Common myeloid progenitor, CD34-positive (primary cell): ENCODE measurements around the gene CSMD2.

ENCODE experiments used
- CTCF ChIA-PET: fragments of 350-600 bp; sonication (Branson Sonifier 250); formaldehyde crosslinking; loops from one replicate; lab custom pipeline; 2021; ENCODE audit warnings: antibody characterized with exemption; lab: Charles Lee
- POLR2A ChIA-PET: fragments of 350-600 bp; sonication (Branson Sonifier 250); formaldehyde crosslinking; loops from one replicate; lab custom pipeline; 2021; ENCODE audit warnings: antibody characterized with exemption; lab: Charles Lee
- DNase-seq, 3 donors: peaks; one replicate each; pipeline versions ENCODE4 v3.0.0 to v3.0.0-alpha.2; 2013
- H3K27ac ChIP-seq, 2 experiments: 1 replicate in 1 of 2; 2 replicates in 1 of 2; pipeline ENCODE4 v1.7.0; 2013; ENCODE audit warnings: inconsistent platforms in 2 of 2, low read length in 2 of 2, mild to moderate bottlenecking in 2 of 2, low read depth in 1 of 2, moderate library complexity in 1 of 2; ENCODE audit not compliant: severe bottlenecking in 2 of 2, insufficient read depth in 1 of 2, poor library complexity in 1 of 2
- H3K27me3 ChIP-seq, 5 experiments: replicated peaks in 2 of 5; 1 replicate in 3 of 5; 2 replicates in 2 of 5; pipeline versions ENCODE4 v1.6.1 to v1.7.0; 2013; ENCODE audit warnings: low read length in 4 of 5, mild to moderate bottlenecking in 2 of 5, moderate library complexity in 2 of 5, inconsistent platforms in 1 of 5; ENCODE audit not compliant: insufficient read depth in 5 of 5, control insufficient read depth in 4 of 5
- H3K36me3 ChIP-seq, 4 experiments: 1 replicate in 2 of 4; 2 replicates in 2 of 4; pipeline versions ENCODE4 v1.6.1 to v1.7.0; 2013; ENCODE audit warnings: low read length in 3 of 4, control low read depth in 1 of 4, mild to moderate bottlenecking in 1 of 4; ENCODE audit not compliant: control insufficient read depth in 4 of 4, insufficient read depth in 4 of 4
- H3K4me1 ChIP-seq, 4 experiments: 1 replicate in 3 of 4; 2 replicates in 1 of 4; pipeline versions ENCODE4 v1.6.1 to v1.7.1; 2013; ENCODE audit warnings: low read length in 3 of 4, mild to moderate bottlenecking in 3 of 4, control low read depth in 1 of 4, inconsistent platforms in 1 of 4, moderate library complexity in 1 of 4; ENCODE audit not compliant: control insufficient read depth in 4 of 4, insufficient read depth in 4 of 4; ENCODE audit errors: control extremely low read depth in 1 of 4
- H3K4me3 ChIP-seq, 7 experiments: 1 replicate in 4 of 7; 2 replicates in 3 of 7; pipeline versions ENCODE4 v1.5.1 to v1.7.0; 2013; ENCODE audit warnings: mild to moderate bottlenecking in 7 of 7, low read length in 6 of 7, moderate library complexity in 6 of 7, inconsistent platforms in 2 of 7, low read depth in 2 of 7, control low read depth in 1 of 7; ENCODE audit not compliant: insufficient read depth in 4 of 7, control insufficient read depth in 1 of 7; ENCODE audit errors: extremely low read depth in 1 of 7
- H3K9me3 ChIP-seq, 5 experiments: 1 replicate in 4 of 5; 2 replicates in 1 of 5; pipeline versions ENCODE4 v1.6.1 to v1.7.1; 2013; ENCODE audit warnings: low read length in 4 of 5, mild to moderate bottlenecking in 2 of 5, inconsistent platforms in 1 of 5, low read depth in 1 of 5, moderate library complexity in 1 of 5; ENCODE audit not compliant: control insufficient read depth in 4 of 5, insufficient read depth in 2 of 5; ENCODE audit errors: control extremely low read depth in 1 of 5
- WGBS: methylation state at CpG from one replicate; pipeline ENCODE4 v1.1.5; 2013; ENCODE audit not compliant: insufficient coverage; 5-methylcytosine and 5-hydroxymethylcytosine counted together

CSMD2 gene

DNA sequence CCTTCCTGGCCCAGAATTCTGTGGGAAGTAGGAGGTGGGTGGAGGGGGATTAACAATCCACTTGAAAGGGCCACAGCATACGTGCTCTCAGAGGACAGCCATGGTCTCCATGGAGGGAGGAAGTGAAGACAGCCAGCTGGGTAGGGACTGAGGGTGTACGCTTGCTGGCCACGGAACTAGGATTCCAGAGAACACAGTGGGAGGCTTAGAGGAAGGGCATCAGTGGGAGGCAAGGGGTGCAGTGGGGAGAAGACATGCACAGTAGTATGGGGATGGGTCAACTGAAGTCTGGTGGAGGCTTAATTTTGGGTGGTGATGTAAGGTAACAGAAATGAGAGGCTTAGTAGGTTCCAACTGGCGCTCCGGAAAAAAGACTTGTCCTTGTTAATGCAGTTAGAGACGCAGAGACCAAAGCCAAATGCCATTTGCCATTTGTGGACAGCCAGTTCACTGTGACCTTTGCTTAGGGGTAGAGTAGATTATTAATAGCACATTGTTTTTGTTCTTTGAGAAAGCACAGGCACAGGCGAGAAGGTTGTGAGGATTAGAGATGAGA is 589.6 kb downstream of the CSMD2 start:
- 98% methylated on average over 6 of the region's 7 CpGs for WGBS

DNA sequence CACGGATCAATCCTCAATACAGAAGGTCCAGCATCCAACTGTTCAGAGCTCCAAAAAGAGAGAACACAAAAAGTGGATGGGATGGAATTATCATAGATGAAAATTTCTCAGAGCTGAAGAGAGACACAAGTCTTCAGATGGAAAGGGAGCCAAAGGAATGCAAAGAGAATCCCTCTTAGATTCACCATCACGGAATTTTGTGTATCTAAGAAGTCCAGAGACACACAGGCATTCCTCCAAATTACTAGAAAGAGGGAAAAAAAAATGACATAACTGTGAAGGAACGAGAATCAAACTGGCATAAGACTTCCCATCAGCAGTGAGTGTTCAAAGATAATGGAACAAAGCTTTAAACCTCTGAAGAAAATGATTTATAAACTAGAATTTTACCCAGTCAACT is 591.4 kb downstream of the CSMD2 start:
- Histone ChIP-seq H3K4me3 (no peak overlapping the region), H3K4me1 (peaks cover 0 to 6% (median 3%) of the 10 kb centered on the region in 4 experiments), H3K36me3 (no peaks in the 10 kb centered on the region), H3K9me3 (peaks cover 0 to 4% (median 0%) of the 10 kb centered on the region in 5 experiments), H3K27me3 (no peaks in the 10 kb centered on the region), H3K27ac (no peak overlapping the region)
- ChIA-PET CTCF (no interaction called here), POLR2A (no interaction called here)
- 92% methylated on average over 2 of the region's 3 CpGs for WGBS
- DNase-seq, result no peak

More for the DNA sequence above, 589.6 kb downstream of the CSMD2 start:
- peaks cover 4 to 14% (median 11%) of the 10 kb centered on the region in 4 experiments for H3K4me1 ChIP-seq
- no peaks in the 10 kb centered on the region for H3K27me3 ChIP-seq
- no peak overlapping the region for H3K4me3 ChIP-seq
- DNase-seq, result no peak
- H3K36me3 ChIP-seq, result no peaks in the 10 kb centered on the region
- ChIA-PET CTCF (no interaction called here), POLR2A (no interaction called here)
- no peak overlapping the region for H3K27ac ChIP-seq
- peaks cover 0 to 4% (median 0%) of the 10 kb centered on the region in 5 experiments for H3K9me3 ChIP-seq

DNA sequence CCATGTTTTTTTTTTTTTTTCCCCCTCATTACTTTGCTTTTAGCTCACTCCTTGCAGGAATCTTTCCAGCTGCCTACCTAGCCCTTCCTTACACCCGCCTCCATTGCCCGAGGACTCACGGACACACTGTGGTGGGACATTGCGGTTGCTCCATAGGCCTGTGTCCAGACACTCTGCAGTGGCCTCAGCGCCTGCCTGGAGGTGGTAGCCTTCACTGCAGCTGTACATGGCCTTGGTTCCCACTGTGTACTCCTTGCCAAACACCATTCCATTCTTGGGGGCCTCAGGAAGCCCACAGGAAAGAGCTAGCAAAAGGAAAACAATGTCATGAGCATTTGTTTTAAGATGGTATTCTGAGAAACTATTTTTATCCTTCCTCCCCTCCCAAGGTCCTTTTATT is 592.6 kb downstream of the CSMD2 start:
- Histone ChIP-seq H3K27ac (no peak overlapping the region), H3K9me3 (peaks cover 0 to 4% (median 0%) of the 10 kb centered on the region in 5 experiments), H3K4me3 (no peak overlapping the region), H3K36me3 (no peaks in the 10 kb centered on the region), H3K4me1 (peaks cover 0 to 3% (median 1%) of the 10 kb centered on the region in 4 experiments), H3K27me3 (peaks cover 0 to 2% (median 0%) of the 10 kb centered on the region in 5 experiments)
- DNase-seq, result no peak
- ChIA-PET POLR2A (no interaction called here), CTCF (no interaction called here)
- WGBS, result 96% methylated on average over 5 of the region's 5 CpGs

DNA sequence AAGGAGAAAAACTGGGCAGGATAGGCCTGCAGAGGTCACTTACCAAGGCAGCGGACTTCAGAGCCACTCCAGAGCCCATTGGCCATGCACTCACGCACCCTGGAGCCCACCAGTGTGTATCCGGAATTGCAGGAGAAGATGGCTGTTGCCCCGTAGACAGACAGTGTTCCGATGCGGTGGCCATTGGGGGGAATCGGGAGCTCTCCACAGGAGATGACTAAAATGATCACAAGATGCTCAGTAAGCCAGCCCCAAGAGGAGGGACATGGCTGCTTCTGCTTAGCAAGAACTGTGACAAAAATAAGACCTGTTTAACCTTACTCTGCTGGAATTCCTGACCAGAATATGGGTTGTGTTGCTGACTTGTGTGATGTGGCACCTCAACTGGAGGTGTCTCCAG is 595.7 kb downstream of the CSMD2 start:
- peaks cover 0 to 4% (median 0%) of the 10 kb centered on the region in 5 experiments for H3K27me3 ChIP-seq
- POLR2A ChIA-PET, result no interaction called here
- H3K27ac ChIP-seq, result no peak overlapping the region
- no peaks in the 10 kb centered on the region for H3K36me3 ChIP-seq
- no peak overlapping the region for H3K4me3 ChIP-seq
- H3K4me1 ChIP-seq, result no peaks in the 10 kb centered on the region
- no peak for DNase-seq
- H3K9me3 ChIP-seq, result peaks cover 0 to 4% (median 0%) of the 10 kb centered on the region in 5 experiments
- WGBS, result 96% methylated on average over 7 of the region's 7 CpGs
- CTCF ChIA-PET, result no interaction called here

DNA sequence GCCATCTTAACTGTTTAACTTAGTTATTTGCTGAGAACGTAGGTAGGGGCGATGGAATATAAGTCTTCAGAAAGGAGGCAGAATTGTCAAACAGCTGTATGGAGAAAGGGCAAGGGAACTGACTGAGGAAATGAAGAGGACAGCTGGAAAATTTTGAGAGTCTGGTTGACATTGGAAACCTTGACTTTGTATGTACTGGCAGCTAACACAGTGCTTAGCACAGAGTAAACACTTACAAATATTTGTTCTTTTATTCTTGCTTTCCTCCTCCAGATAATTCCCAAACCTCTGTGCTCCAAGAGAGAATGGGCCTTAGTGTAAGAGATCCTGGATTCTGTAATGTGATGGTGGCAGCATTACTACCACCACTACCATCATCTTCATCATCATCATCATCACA is 601.3 kb downstream of the CSMD2 start:
- WGBS, result 100% methylated on average over 2 of the region's 2 CpGs
- Histone ChIP-seq H3K27me3 (peaks cover 0 to 6% (median 2%) of the 10 kb centered on the region in 5 experiments), H3K4me1 (no peaks in the 10 kb centered on the region), H3K27ac (no peak overlapping the region), H3K36me3 (no peaks in the 10 kb centered on the region), H3K9me3 (no peaks in the 10 kb centered on the region), H3K4me3 (no peak overlapping the region)
- ChIA-PET CTCF (no interaction called here), POLR2A (no interaction called here)
- no peak for DNase-seq

DNA sequence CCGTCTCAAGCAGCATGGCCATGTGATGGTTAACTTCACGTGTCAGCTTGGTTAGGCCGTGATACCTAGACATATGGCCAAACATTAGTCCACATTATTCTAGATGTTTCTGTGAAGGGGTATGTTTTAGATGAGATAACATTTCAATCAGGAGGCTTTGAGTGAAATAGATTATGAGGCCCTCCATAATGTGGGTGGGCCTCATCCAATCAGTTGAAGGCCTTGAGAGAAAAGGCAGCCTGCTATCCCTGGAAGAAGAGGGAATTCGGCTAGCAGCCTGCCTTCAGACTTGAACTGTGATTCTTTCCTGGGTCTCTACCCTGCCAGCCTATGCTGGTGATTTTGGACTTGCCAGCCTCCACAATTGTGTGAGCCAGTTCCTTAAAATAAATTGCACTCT is 602.5 kb downstream of the CSMD2 start:
- Histone ChIP-seq H3K27me3 (peaks cover 0 to 7% (median 2%) of the 10 kb centered on the region in 5 experiments), H3K27ac (no peak overlapping the region), H3K36me3 (no peaks in the 10 kb centered on the region), H3K4me1 (no peaks in the 10 kb centered on the region), H3K9me3 (peaks cover 0 to 1% (median 0%) of the 10 kb centered on the region in 5 experiments), H3K4me3 (no peak overlapping the region)
- POLR2A ChIA-PET, result no interaction called here
- 83% methylated on average over 2 of the region's 4 CpGs for WGBS
- CTCF ChIA-PET, result no interaction called here
- no peak for DNase-seq

DNA sequence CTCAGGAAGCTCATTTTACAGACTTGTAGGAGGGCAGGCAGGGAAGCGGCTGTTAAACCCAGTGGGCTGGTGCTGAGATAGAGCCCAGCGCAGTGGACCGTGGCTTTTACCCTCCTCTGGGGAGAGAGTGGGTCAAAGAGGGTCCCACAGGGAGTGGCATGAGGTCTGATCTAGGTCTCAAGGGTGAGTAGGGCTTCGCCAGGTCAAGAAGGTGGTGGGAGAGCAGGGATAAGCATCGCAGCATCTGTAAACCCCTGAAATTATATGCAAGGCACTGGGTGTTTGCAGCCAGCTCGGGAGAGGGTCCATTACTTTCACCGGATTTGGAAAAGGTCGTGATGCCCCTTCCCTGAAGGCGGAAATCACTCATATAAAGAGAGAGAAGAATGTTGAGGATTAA is 603.5 kb downstream of the CSMD2 start:
- no peak for DNase-seq
- ChIA-PET POLR2A (no interaction called here), CTCF (interaction anchor here (0.6 kb wide), 1 partner anchor 28 kb away, joined by 3 read pairs; no protein-coding TSS in a partner anchor)
- Histone ChIP-seq H3K36me3 (no peaks in the 10 kb centered on the region), H3K27ac (no peak overlapping the region), H3K4me1 (no peaks in the 10 kb centered on the region), H3K27me3 (peaks cover 0 to 7% (median 2%) of the 10 kb centered on the region in 5 experiments), H3K4me3 (no peak overlapping the region), H3K9me3 (peaks cover 0 to 1% (median 0%) of the 10 kb centered on the region in 5 experiments)
- WGBS, result 99% methylated on average over 8 of the region's 9 CpGs
